B cell (primary cell): Measurements from ENCODE around the gene NOC4L. TPM values are rescaled to one million over a fixed set of nuclear protein-coding genes. Genes with fewer than 3 reads are reported as not detected.

Source experiments
- ATAC-seq: fragments of 200-7000 bp; cut with Tn5 transposase; one replicate; pipeline ENCODE4 v1.10.0; 2021; ENCODE audit warnings: low read depth, mild to moderate bottlenecking, moderate number of reproducible peaks, moderate library complexity
- CTCF ChIA-PET: fragments of 350-600 bp; sonication (Branson Sonifier 250); formaldehyde crosslinking; loops from one replicate; lab custom pipeline; 2021; ENCODE audit warnings: antibody characterized with exemption, inconsistent platforms; lab: Charles Lee
- POLR2A ChIA-PET: fragments of 350-600 bp; sonication (Branson Sonifier 250); formaldehyde crosslinking; loops from one replicate; lab custom pipeline; 2021; ENCODE audit warnings: antibody characterized with exemption; lab: Charles Lee
- DNase-seq: peaks from one replicate; pipeline ENCODE4 v3.0.0; 2013
- H2AFZ ChIP-seq: 2 replicates; pipeline ENCODE4 v1.6.1; 2012; ENCODE audit warnings: mild to moderate bottlenecking, low read depth, low read length; ENCODE audit not compliant: insufficient read depth, poor library complexity, severe bottlenecking
- H3K27ac ChIP-seq, 2 donors: 1 replicate in 1 of 2; 2 replicates in 1 of 2; pipeline ENCODE4 v1.5.1; 2012 to 2013; ENCODE audit warnings: low read length in 2 of 2, mild to moderate bottlenecking in 2 of 2, moderate library complexity in 1 of 2
- H3K27me3 ChIP-seq, 4 experiments: fragments of 200-600 bp in 1 of 4; sonication (generic) in 1 of 4; replicated peaks in 1 of 4; 1 replicate in 2 of 4; 2 replicates in 2 of 4; pipeline versions ENCODE4 v1.6.1 to v1.7.0; 2013 to 2016; ENCODE audit warnings: low read length in 3 of 4, mild to moderate bottlenecking in 2 of 4, mixed read lengths in 1 of 4, moderate library complexity in 1 of 4; ENCODE audit not compliant: insufficient read depth in 4 of 4, control insufficient read depth in 3 of 4; ENCODE audit errors: control extremely low read depth in 1 of 4
- H3K36me3 ChIP-seq, 2 experiments: replicated peaks in 1 of 2; 1 replicate in 1 of 2; 2 replicates in 1 of 2; pipeline versions ENCODE4 v1.6.1 to v1.7.1; 2013; ENCODE audit warnings: low read length in 1 of 2; ENCODE audit not compliant: insufficient read depth in 2 of 2, control insufficient read depth in 1 of 2; ENCODE audit errors: control extremely low read depth in 1 of 2, extremely low read depth in 1 of 2
- H3K4me1 ChIP-seq, 2 donors: fragments of 200-600 bp in 1 of 2; sonication (generic) in 1 of 2; 1 replicate in 1 of 2; 2 replicates in 1 of 2; pipeline versions ENCODE4 v1.5.1 to v1.6.1; 2013 to 2017; ENCODE audit warnings: low read length in 2 of 2; ENCODE audit not compliant: control insufficient read depth in 2 of 2, insufficient read depth in 2 of 2
- H3K4me2 ChIP-seq: replicated peaks from 2 replicates; pipeline ENCODE3; 2012; ENCODE audit warnings: mild to moderate bottlenecking, low read depth, low read length; ENCODE audit not compliant: poor library complexity, severe bottlenecking
- H3K4me3 ChIP-seq, 5 experiments: fragments of 200-600 bp in 1 of 5; sonication (generic) in 1 of 5; 1 replicate in 3 of 5; 2 replicates in 2 of 5; pipeline versions ENCODE4 v1.5.1 to v1.7.0; 2011 to 2016; ENCODE audit warnings: low read length in 4 of 5, mild to moderate bottlenecking in 4 of 5, low read depth in 2 of 5, control low read depth in 1 of 5, moderate library complexity in 1 of 5; ENCODE audit not compliant: insufficient read depth in 1 of 5; ENCODE audit errors: control extremely low read depth in 1 of 5, extremely low read depth in 1 of 5
- H3K79me2 ChIP-seq: fragments of 200-600 bp; sonication (generic); one replicate; pipeline ENCODE4 v1.6.0; 2016; ENCODE audit warnings: low read length; ENCODE audit not compliant: control insufficient read depth, insufficient read depth
- H3K9ac ChIP-seq: fragments of 200-600 bp; sonication (generic); 2 replicates; pipeline ENCODE4 v1.6.1; 2017; ENCODE audit warnings: mild to moderate bottlenecking, low read length, moderate library complexity
- H3K9me3 ChIP-seq, 3 donors: one replicate each; pipeline versions ENCODE4 v1.6.1 to v1.7.1; 2013; ENCODE audit warnings: low read length in 2 of 3; ENCODE audit not compliant: control insufficient read depth in 2 of 3, insufficient read depth in 1 of 3; ENCODE audit errors: control extremely low read depth in 1 of 3
- H4K20me1 ChIP-seq: 2 replicates; pipeline ENCODE4 v1.6.0; 2012; ENCODE audit warnings: mild to moderate bottlenecking, low read length; ENCODE audit not compliant: insufficient read depth, control insufficient read depth, poor library complexity, severe bottlenecking
- H3K27ac Mint-ChIP-seq: one replicate; pipeline ENCODE4 v1.8.0; 2021; ENCODE audit warnings: mixed read lengths
- H3K27me3 Mint-ChIP-seq: one replicate; pipeline ENCODE4 v1.8.0; 2021; ENCODE audit warnings: mixed read lengths
- H3K4me1 Mint-ChIP-seq: one replicate; pipeline ENCODE4 v1.8.0; 2021; ENCODE audit warnings: mixed read lengths
- H3K4me3 Mint-ChIP-seq: one replicate; pipeline ENCODE4 v1.8.0; 2021; ENCODE audit warnings: mixed read lengths
- H3K9me3 Mint-ChIP-seq: one replicate; pipeline ENCODE4 v1.8.0; 2022; ENCODE audit warnings: mixed read lengths; ENCODE audit not compliant: insufficient read depth
- CTCF ChIP-seq: fragments of 200-600 bp; IDR thresholded peaks from one replicate; pipeline ENCODE4 v1.8.0; 2022; ENCODE audit warnings: antibody characterized with exemption, mild to moderate bottlenecking
- EZH2 ChIP-seq: IDR thresholded peaks from 2 replicates; pipeline ENCODE4 v1.6.1; 2012; ENCODE audit warnings: borderline replicate concordance, low read depth, mild to moderate bottlenecking, moderate library complexity, low read length; ENCODE audit not compliant: insufficient read depth, poor library complexity, severe bottlenecking
- WGBS: methylation state at CpG from one replicate; pipeline ENCODE4 v1.1.5; 2013; ENCODE audit warnings: missing lambda C conversion rate; ENCODE audit not compliant: insufficient coverage; 5-methylcytosine and 5-hydroxymethylcytosine counted together
- intact Hi-C: fragments of 100-400 bp; cut with micrococcal nuclease; formaldehyde crosslinking; loops from one replicate; pipeline ENCODE4 v1.10.0; 2022
- polyA plus RNA-seq: library from polyadenylated mRNA; depleted of rRNA; stranded (reverse); fragments of >200 nt; gene quantifications from 2 replicates; pipeline ENCODE4 v1.2.3, GENCODE V29; 2012
- total RNA-seq, 2 donors: library from RNA; stranded (reverse); fragments of 120-200 nt in 1 of 2; gene quantifications; 1 replicate in 1 of 2; 2 replicates in 1 of 2; pipeline versions ENCODE4 v1.2.3 to v1.2.4, GENCODE V29; 2013 to 2022

NOC4L gene
- total and polyA plus RNA-seq, 2 donors (not counting 1 experiment from before 2014, with no cell fraction given) = 13.1 to 21.9 TPM

DNA sequence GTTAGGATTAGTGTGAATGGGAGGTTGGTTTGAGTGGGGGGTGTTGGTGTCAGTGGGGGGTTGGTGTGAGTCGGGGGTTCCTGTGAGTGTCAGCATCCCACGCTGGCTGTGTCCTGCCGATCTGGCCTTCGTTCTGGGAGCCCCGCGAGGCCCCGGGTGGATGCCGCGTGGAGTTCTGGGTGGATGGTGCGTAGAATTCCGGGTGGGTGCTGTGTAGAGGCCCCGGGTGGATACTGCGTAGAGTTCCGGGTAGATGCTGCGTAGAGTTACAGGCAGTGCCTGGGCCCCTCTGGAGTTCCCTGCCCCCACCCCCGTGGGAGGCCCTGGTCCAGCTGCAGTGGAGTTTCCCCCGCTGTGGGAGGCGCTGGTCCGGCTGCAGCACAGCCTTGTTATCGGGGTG lies 8.7 kb downstream of the NOC4L start:
- H3K79me2 ChIP-seq = peaks cover 17% of the 10 kb centered on the region
- Mint-ChIP-seq H3K4me3 (no peak overlapping the region), H3K27ac (no peak overlapping the region), H3K9me3 (no peaks in the 10 kb centered on the region), H3K4me1 (peaks cover 9% of the 10 kb centered on the region), H3K27me3 (no peaks in the 10 kb centered on the region)
- peaks cover 13% of the 10 kb centered on the region for H4K20me1 ChIP-seq
- TF ChIP-seq EZH2 (no peak), CTCF (no peak)
- no peaks in the 10 kb centered on the region for H3K27me3 ChIP-seq
- no peak overlapping the region for H3K9ac ChIP-seq
- POLR2A ChIA-PET = no interaction called here
- no peaks in the 10 kb centered on the region for H3K9me3 ChIP-seq
- CTCF ChIA-PET = interaction anchor here (1.2 to 2.4 kb wide), 7 partner anchors 367 to 465 kb away, joined by 3 to 55 read pairs (median 8); partner anchors contain the start of gene P2RX2
- H2AFZ ChIP-seq = no peak overlapping the region
- H3K4me2 ChIP-seq = no peak overlapping the region
- intact Hi-C loops = no loop called here
- no peak overlapping the region for H3K27ac ChIP-seq
- no peak overlapping the region for H3K4me3 ChIP-seq
- no peak for DNase-seq
- WGBS = 96% methylated on average over 16 of the region's 20 CpGs
- H3K36me3 ChIP-seq = peaks cover 6 to 38% of the 10 kb centered on the region in 2 experiments
- no peak for ATAC-seq
- H3K4me1 ChIP-seq = peaks cover 3 to 11% of the 10 kb centered on the region in 2 donors

- peak overlapping the region in 2 of 5 experiments; percentile 20 to 37 for H3K4me3 ChIP-seq
- H2AFZ ChIP-seq = peak overlapping the region; percentile 39
- peaks cover 9% of the 10 kb centered on the region for H3K4me1 Mint-ChIP-seq
- H3K9me3 ChIP-seq = no peaks in the 10 kb centered on the region
- H3K9ac ChIP-seq = peak overlapping the region; percentile 32
- no peak overlapping the region for H3K27ac Mint-ChIP-seq
- no peaks in the 10 kb centered on the region for H3K9me3 Mint-ChIP-seq
- peaks cover 3 to 11% of the 10 kb centered on the region in 2 donors for H3K4me1 ChIP-seq
- peak overlapping the region; percentile 54 for H3K4me3 Mint-ChIP-seq
- POLR2A ChIA-PET = interaction anchor here (0.5 to 1.0 kb wide), 2 partner anchors 373 to 461 kb away, joined by 3 to 10 read pairs; no protein-coding TSS in a partner anchor
- 46% methylated on average over 39 of the region's 41 CpGs for WGBS
- H3K27ac ChIP-seq = no peak overlapping the region
- H3K4me2 ChIP-seq = peak overlapping the region; percentile 64
- H3K27me3 ChIP-seq = no peaks in the 10 kb centered on the region
- H3K27me3 Mint-ChIP-seq = no peaks in the 10 kb centered on the region
- ATAC-seq = peak; percentile 94
- peaks cover 7 to 38% of the 10 kb centered on the region in 2 experiments for H3K36me3 ChIP-seq
- H4K20me1 ChIP-seq = peaks cover 13% of the 10 kb centered on the region
- CTCF ChIA-PET = interaction anchor here (0.6 to 2.4 kb wide), 28 partner anchors 8 to 464 kb away, joined by 3 to 55 read pairs (median 5); partner anchors contain the start of gene P2RX2
- DNase-seq = peak; percentile 84
- TF ChIP-seq CTCF (peak; percentile 91), EZH2 (no peak)
- peaks cover 17% of the 10 kb centered on the region for H3K79me2 ChIP-seq
- intact Hi-C loops = loop anchor here (1.0 to 2.0 kb wide), 4 partner anchors 36 to 408 kb away; no protein-coding TSS in a partner anchor
Observed at GRCh38 chr12:132153501-132154340, 9.5 kb downstream of the NOC4L start.
